H7 (cell line): ENCODE results near the gene OGT. TPM values are rescaled to one million over a fixed set of nuclear protein-coding genes. Genes with fewer than 3 reads are reported as not detected.
A peak's percentile ranks its signal among the peaks of the same experiment; 100 is the strongest.

Experiments used
- DNase-seq: peaks from one replicate; pipeline ENCODE4 v3.0.0; 2012
- H3K27me3 ChIP-seq: 2 replicates; pipeline ENCODE4 v1.6.0; 2011; ENCODE audit warnings: mild to moderate bottlenecking, low read length; ENCODE audit not compliant: control insufficient read depth, insufficient read depth
- H3K36me3 ChIP-seq: replicated peaks from 2 replicates; pipeline ENCODE4 v1.5.1; 2011; ENCODE audit warnings: low read length; ENCODE audit not compliant: control insufficient read depth, insufficient read depth
- H3K4me3 ChIP-seq: 2 replicates; pipeline ENCODE4 v1.5.1; 2011; ENCODE audit warnings: low read depth, mild to moderate bottlenecking, control low read depth, low read length, moderate library complexity; ENCODE audit not compliant: insufficient read depth
- total RNA-seq: library from RNA; depleted of rRNA; stranded (reverse); fragments of >200 nt; shearing (Covaris generic); gene quantifications from 2 replicates; pipeline ENCODE4 v1.2.3, GENCODE V29; 2014

Gene OGT
- total RNA-seq, 1 experiment from 2014 or later = 74.9 TPM

GRCh38 chrX:71532078-71532752 lies 689 bp upstream of the OGT start:
- Histone ChIP-seq H3K27me3 (no peaks in the 10 kb centered on the region), H3K4me3 (peak overlapping the region; percentile 33), H3K36me3 (no peaks in the 10 kb centered on the region)
- DNase-seq = no peak

DNA sequence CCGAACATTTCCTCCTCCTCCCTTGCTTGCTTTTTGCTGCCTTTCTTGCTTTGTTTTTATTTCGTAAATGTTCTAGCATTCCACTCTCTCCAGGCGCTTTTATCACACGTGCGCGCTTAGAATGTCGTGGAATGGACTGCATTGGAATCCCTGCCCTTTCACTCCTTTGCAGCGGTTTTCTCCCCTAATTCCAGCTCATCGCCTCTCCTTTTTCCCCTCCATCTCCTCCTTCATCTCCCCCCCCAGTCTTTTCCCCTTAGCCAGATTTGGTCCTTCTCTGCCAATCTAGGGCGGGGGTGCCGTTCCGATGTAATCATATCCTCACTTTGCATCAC lies 579 bp downstream of the OGT start:
- Histone ChIP-seq H3K4me3 (peak overlapping the region; percentile 87), H3K36me3 (no peaks in the 10 kb centered on the region; the same call in 1 of the 2 replicates), H3K27me3 (no peaks in the 10 kb centered on the region)
- no peak for DNase-seq

- DNase-seq = no peak
- H3K4me3 ChIP-seq = peak overlapping the region; percentile 87
- no peaks in the 10 kb centered on the region; the same call in 1 of the 2 replicates for H3K36me3 ChIP-seq
- H3K27me3 ChIP-seq = no peaks in the 10 kb centered on the region
Measured at GRCh38 chrX:71533851-71534561, 1.1 kb downstream of the OGT start.

DNA sequence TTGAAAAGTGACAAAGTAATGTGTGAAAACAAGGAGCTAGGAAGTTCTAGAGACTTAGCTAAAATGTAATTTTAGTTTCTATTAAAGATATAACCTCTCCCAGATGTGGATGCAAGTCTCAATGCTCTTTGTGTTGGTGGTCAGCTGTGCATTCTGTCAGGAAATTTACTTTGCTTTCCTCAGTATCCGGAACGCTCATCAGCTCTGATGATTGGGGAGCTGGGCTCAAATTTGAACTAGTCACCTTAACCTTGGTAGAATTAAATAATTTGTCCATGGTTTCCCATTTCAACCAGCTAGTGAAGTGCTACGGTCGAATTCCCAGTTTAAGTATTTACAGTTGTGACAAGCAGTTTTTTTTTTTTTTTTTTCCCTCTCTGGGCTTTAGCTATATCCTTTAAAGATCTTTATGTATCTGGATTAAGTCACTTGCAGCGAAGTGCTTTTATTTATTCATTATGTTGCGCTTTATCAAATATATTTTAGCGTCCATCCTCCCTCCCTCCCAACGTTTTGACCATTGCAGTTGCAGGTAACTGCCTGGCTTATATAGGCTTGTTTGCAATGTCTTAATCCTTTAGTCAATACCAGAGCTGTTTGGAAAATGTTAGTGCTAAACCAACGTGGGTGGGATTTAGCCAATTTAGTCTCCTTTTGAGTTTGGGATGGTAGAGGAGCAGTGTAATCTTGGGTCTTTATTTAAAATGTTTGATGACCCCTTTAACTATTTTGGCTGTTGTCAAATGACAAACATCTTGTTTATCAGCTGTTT lies 2.1 kb downstream of the OGT start:
- H3K27me3 ChIP-seq = no peaks in the 10 kb centered on the region
- peak overlapping the region; percentile 87 for H3K4me3 ChIP-seq
- H3K36me3 ChIP-seq = no peaks in the 10 kb centered on the region; the same call in 1 of the 2 replicates
- DNase-seq = no peak

DNA sequence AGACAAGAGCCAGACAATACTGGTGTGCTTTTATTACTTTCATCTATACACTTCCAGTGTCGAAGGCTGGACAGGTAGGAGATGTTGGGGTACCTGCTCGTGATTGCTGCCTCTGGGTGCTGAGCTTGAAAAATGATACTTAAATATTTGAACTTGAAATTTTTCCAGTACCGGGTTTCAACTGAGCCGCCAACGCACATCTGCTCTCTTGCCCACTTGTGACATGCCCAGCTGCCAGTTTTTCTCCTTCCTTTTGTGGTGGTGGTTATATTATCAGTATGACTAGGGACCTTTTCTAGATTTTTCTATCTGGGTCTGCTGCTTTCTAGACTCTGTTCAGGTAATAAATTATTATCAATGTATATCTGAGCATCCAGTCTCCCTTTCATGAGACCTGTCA lies 3.4 kb downstream of the OGT start:
- Histone ChIP-seq H3K4me3 (no peak overlapping the region), H3K36me3 (no peaks in the 10 kb centered on the region; the same call in 1 of the 2 replicates)

DNA sequence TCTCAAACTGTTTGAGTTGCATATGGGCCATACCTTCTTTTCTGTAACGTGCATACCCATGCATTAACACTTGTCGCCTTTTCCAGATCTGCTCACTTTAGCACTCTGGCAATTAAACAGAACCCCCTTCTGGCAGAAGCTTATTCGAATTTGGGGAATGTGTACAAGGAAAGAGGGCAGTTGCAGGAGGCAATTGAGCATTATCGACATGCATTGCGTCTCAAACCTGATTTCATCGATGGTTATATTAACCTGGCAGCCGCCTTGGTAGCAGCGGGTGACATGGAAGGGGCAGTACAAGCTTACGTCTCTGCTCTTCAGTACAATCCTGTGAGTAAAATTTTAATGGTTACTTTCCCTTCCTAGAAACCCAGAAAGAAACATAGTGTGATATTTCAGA lies 4.8 kb downstream of the OGT start:
- Histone ChIP-seq H3K36me3 (no peaks in the 10 kb centered on the region; the same call in 1 of the 2 replicates), H3K4me3 (no peak overlapping the region), H3K27me3 (no peaks in the 10 kb centered on the region)
- no peak for DNase-seq

More for the DNA sequence above, 3.4 kb downstream of the OGT start:
- no peak for DNase-seq
- no peaks in the 10 kb centered on the region for H3K27me3 ChIP-seq

GRCh38 chrX:71540801-71541200 lies 7.9 kb downstream of the OGT start:
- H3K4me3 ChIP-seq = no peak overlapping the region
- H3K27me3 ChIP-seq = no peaks in the 10 kb centered on the region
- no peak for DNase-seq
- H3K36me3 ChIP-seq = no peaks in the 10 kb centered on the region; the same call in none of the 2 replicates

DNA sequence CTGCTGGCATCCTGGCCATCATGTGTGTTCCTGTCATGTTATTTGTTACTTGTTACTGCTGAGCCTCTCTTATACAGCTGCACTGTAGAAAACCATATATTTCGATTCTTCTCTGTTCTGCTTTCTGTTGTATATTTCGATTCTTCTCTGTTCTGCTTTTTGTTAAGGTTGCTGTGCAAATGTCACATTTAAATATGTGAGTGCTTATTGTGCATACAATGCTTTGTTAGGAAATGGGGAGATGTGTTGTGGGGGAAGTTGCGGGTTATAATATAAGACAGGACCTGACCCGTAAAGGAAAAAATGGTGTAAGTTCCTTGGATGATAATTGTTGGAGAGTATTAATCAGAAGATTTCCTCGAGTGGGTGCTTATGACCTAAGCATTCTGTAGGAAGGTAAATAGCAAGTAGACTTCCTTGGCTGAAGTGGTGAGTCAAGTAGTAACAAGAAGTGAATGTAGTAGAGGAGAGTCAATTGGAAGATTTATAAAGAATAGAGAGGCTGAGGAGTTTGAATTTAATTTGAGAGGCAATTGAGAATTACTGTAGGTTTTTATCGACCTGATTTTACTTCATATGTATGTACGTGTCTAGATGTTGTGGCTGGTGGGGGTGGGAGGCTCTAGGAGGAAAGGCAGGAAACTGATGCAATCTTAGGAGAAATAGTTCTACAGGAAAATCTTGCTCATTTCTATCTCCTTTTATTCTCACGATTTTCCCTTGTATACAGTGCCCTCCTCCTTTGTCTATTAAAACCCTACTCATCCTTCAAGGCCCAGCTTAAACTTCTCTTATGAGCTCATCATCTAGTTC lies 8.5 kb downstream of the OGT start:
- Histone ChIP-seq H3K36me3 (no peaks in the 10 kb centered on the region; the same call in none of the 2 replicates), H3K4me3 (no peak overlapping the region), H3K27me3 (no peaks in the 10 kb centered on the region)
- no peak for DNase-seq

- DNase-seq = no peak
- Histone ChIP-seq H3K27me3 (no peaks in the 10 kb centered on the region), H3K36me3 (peaks cover 2% of the 10 kb centered on the region), H3K4me3 (no peak overlapping the region)
Measured at GRCh38 chrX:71542411-71542810, 9.5 kb downstream of the OGT start.

DNA sequence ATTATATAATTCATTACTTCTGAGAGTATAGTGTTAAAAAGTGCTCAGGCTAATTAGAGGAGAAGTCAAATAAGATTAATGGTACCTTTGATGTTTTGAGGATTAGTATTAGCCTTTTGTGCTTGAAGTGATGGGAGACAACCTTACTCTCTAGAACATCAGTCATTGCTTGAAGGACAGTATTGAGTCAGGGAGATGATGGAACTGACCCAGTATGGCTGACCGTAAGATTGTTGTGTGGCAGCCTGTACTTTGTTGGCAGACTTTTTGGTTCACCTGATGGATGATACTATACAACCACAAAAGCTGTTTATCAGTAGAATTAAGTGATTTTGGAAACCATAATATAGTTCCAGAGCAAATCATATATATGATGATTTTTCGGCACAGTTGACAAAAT lies 9.9 kb downstream of the OGT start:
- no peak for DNase-seq
- no peak overlapping the region for H3K4me3 ChIP-seq
- H3K27me3 ChIP-seq = no peaks in the 10 kb centered on the region
- peaks cover 2% of the 10 kb centered on the region for H3K36me3 ChIP-seq

DNA sequence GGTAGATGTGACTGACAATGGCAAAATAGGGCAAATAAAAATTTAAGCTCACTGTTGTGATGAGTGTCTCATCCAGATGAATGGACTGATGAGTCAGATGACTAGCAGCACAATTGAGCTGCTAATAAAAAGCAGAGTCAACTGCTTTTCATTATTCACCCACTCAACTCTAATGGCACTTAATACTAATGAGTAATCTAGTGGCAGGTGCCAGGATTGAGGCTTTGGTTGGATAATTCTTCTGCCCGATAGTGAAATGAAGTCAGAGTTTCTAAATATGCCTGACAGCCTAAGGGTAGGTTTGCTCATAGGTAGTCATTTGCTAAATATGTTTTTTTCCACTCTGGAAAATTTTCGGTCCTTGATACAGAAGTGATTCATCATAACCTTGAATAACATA lies 10.4 kb downstream of the OGT start:
- Histone ChIP-seq H3K4me3 (no peak overlapping the region), H3K36me3 (peaks cover 2% of the 10 kb centered on the region), H3K27me3 (no peaks in the 10 kb centered on the region)
- no peak for DNase-seq

- no peak for DNase-seq
- H3K4me3 ChIP-seq = no peak overlapping the region
- H3K36me3 ChIP-seq = peaks cover 2% of the 10 kb centered on the region
- no peaks in the 10 kb centered on the region for H3K27me3 ChIP-seq
Measured at GRCh38 chrX:71545364-71545763, 12.5 kb downstream of the OGT start.

GRCh38 chrX:71546879-71547278 lies 14.0 kb downstream of the OGT start:
- no peak for DNase-seq
- H3K27me3 ChIP-seq = no peaks in the 10 kb centered on the region
- no peak overlapping the region for H3K4me3 ChIP-seq
- peaks cover 2% of the 10 kb centered on the region for H3K36me3 ChIP-seq

GRCh38 chrX:71547339-71547738 lies 14.4 kb downstream of the OGT start:
- DNase-seq = no peak
- Histone ChIP-seq H3K36me3 (peaks cover 2% of the 10 kb centered on the region), H3K4me3 (no peak overlapping the region), H3K27me3 (no peaks in the 10 kb centered on the region)
